SW 1271 (cell line): ENCODE data around the gene STARD8.

ENCODE experiments used
- DNase-seq, 2 experiments: peaks; one replicate each; lab custom pipeline; 2025; lab: John Stamatoyannopoulos, UW

Gene STARD8

GRCh38 chrX:68693481-68694434 lies 46.3 kb downstream of the STARD8 start:
- no peak for DNase-seq

GRCh38 chrX:68694435-68695205 lies 47.2 kb downstream of the STARD8 start:
- no peak for DNase-seq

GRCh38 chrX:68695206-68695845 lies 47.9 kb downstream of the STARD8 start:
- no peak for DNase-seq

- no peak for DNase-seq
These were observed 49.0 kb downstream of the STARD8 start for GRCh38 chrX:68696267-68696990.

- DNase-seq: no peak
These were observed 49.6 kb downstream of the STARD8 start for GRCh38 chrX:68697036-68697435.

GRCh38 chrX:68697465-68698125 lies 50.1 kb downstream of the STARD8 start:
- no peak for DNase-seq

GRCh38 chrX:68698942-68699341 lies 51.5 kb downstream of the STARD8 start:
- DNase-seq: no peak

- DNase-seq: no peak
These were observed 52.7 kb downstream of the STARD8 start for GRCh38 chrX:68699960-68700746.

GRCh38 chrX:68703369-68703768 lies 55.9 kb downstream of the STARD8 start:
- no peak for DNase-seq

- no peak for DNase-seq
These were observed 56.4 kb downstream of the STARD8 start for GRCh38 chrX:68703846-68704245.

- DNase-seq: no peak
These were observed 58.5 kb downstream of the STARD8 start for GRCh38 chrX:68705986-68706385.

GRCh38 chrX:68708503-68709290 lies 61.2 kb downstream of the STARD8 start:
- no peak for DNase-seq

GRCh38 chrX:68710870-68711576 lies 63.6 kb downstream of the STARD8 start:
- DNase-seq: peak in 1 of 2 experiments; percentile 14

GRCh38 chrX:68711845-68712244 lies 64.4 kb downstream of the STARD8 start:
- no peak for DNase-seq

GRCh38 chrX:68714856-68715255 lies 67.4 kb downstream of the STARD8 start:
- DNase-seq: no peak

- no peak for DNase-seq
These were observed 69.7 kb downstream of the STARD8 start for GRCh38 chrX:68717196-68717595.

GRCh38 chrX:68717663-68718442 lies 70.4 kb downstream of the STARD8 start:
- no peak for DNase-seq

GRCh38 chrX:68718443-68718820 lies 71.0 kb downstream of the STARD8 start:
- DNase-seq: no peak
